Stimulated activated CD8-positive, alpha-beta memory T cell treated with anti-CD3 and anti-CD28 coated beads, Interleukin-7, amount 100 ng/mL, for 24 hours (primary cell): ENCODE results near the gene SPEM2.

Experiments
- DNase-seq: peaks from one replicate; pipeline ENCODE4 v3.0.0-alpha.2; 2020; ENCODE audit warnings: low read depth

Gene SPEM2

DNA sequence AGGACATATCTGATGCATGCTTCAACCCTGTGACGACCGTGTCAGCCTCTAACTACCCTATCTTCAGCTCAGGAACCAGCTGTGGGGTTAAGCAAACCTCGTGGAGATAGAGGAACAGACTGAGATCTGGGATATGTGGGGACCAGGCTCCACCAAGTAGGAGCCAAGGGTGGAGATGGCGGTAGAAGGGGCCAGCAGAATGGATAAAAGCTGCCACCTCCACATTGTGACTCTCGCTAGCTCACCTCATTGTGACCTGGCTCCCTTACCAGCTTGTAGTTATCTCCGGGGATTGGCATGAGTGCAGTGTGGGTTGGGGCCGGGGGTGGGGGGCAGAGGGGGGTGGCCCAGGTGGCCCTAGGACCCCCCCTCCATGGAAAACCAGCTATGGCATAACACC is at the start of gene SPEM2:
Gene SPEM2 (plus strand): TSS at position 301 of the 400 bp plus-strand sequence. CDS start 73 bp downstream, at position 374.
- no peak for DNase-seq

- no peak for DNase-seq
These were observed 46.3 kb upstream of the SPEM2 start for GRCh38 chr17:7379134-7379533.

GRCh38 chr17:7380321-7380720 is 45.1 kb upstream of the SPEM2 start:
- DNase-seq, result no peak

DNA sequence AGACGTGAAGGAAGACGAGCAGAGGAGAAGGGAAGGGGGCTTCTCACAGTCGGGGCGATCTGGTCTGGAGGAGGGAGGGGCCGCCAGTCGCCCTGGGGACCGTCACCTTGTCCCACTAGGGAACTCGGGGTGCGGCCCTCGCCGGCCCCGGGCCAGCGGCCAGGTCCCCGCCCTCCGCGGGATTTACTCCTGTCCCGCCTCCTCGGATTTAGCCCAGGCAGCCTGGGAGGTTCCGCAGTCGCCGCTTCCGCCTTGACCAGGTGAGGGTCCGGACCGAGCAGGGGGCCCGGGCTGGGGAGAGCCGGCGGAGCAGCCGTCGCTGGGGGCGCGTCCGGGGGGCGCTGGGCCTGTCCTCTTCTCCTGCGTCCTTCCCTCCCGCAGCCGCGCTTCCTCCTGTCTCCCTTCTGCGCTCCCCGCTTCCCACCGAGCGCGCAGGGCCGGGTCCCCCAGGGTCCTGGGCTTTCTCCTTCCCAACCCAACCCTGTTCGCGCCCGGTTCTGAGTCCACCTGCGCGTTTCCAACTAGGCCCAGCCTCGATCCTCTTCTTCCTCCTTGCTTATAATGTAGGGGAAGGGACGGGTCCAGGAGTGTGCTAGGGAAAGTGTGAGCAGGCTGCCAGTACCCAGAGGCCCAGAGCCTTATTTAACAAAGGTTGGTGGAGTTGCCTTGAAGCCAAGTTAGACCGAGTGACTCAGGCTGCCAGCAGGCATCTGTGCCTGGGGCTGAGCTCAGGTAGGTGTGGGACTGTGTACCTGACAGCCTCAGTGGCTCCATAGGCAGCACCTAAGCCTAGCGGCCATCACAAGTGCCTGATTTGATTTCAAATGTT is 44.3 kb upstream of the SPEM2 start, which contains the start of gene TNK1:
Gene TNK1 (plus strand): TSS at position 235 of the 829 bp plus-strand sequence. CDS start 1,838 bp downstream, outside the sequence.
- DNase-seq, result no peak

- no peak for DNase-seq
These were observed 42.5 kb upstream of the SPEM2 start for GRCh38 chr17:7382901-7383300.

DNA sequence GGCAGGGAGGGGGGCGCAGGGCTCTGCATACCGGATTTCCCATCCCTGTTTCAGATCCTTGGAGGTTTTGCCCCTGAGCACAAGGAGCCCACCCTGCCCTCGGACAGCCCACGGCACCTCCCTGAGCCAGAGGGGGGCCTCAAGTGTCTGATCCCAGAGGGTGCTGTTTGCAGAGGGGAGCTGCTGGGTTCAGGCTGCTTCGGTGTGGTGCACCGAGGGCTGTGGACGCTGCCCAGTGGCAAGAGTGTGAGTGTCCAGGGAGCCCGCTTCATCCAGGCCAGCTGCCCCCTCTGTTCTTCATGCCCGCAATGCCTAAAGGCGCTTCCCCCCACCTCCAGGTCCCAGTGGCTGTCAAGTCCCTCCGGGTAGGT is 42.1 kb upstream of the SPEM2 start:
- DNase-seq, result no peak

GRCh38 chr17:7383742-7384488 is 41.5 kb upstream of the SPEM2 start:
- peak; percentile 36 for DNase-seq

- no peak for DNase-seq
These were observed 40.8 kb upstream of the SPEM2 start for GRCh38 chr17:7384489-7385081.

DNA sequence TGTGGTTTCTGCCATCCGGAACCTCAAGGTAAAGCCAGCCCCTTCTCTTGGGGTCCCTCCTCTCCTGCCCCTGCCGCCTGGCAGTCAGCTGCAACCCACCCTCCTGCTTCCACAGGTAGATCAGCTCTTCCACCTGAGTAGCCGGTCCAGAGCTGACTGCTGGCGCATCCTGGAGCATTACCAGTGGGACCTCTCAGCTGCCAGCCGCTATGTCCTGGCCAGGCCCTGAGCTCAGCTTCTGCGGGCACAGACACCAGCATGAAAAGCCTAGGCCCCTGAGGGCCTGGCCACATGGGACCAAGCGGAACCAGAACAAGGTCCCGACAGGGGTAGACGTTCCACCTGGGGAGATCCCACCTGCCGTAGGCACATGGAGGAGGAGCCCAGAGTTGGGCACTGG is 36.6 kb upstream of the SPEM2 start:
- DNase-seq, result no peak

DNA sequence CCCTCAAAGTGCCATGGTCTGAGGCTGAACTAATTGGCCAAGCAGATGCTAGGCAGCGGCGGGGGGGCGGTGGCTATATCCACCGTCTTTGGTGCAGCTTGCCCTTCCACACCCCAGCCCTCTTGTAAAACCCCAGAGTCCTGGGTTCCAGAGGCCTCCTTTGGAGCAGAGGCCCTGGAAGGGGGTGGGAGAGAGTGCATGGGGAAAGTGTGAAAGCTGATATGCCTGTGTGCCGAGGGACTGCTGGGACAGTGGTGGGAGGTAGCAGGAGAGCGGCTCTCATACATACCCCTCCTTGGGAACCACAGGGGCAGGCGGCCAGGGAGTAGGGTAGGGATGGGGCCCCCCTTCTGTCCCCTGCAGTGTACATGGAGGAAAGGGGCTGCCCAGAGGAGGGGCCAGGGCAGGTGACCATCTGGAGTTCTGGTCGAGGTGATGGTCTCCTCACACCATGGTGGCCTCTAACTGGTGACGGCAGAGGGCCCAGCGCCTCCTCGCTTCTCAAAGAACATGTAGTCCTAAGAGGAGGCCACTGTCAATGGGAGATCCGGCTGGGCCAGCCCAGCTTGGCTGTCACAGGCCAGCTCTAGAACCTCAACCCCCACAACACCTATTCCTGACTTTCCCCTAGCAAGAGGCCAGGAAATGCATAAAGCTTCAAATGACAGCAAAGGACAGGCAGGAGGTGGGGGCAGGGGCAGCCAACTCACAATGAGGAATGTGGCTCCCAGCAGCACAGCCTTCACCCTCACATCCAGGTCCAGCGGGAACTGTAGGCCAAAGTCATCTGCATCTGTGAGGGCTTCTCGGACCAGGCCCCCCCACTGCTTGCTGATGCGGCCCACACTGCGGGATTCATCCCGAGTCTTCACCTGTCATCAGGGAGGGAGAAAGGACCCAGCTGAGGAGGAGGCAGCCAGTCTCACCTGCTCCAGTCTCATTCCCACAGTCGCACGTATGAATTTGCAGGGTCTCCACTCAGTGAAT is 35.2 kb upstream of the SPEM2 start:
- no peak for DNase-seq

GRCh38 chr17:7391307-7391706 is 34.1 kb upstream of the SPEM2 start:
- no peak for DNase-seq

DNA sequence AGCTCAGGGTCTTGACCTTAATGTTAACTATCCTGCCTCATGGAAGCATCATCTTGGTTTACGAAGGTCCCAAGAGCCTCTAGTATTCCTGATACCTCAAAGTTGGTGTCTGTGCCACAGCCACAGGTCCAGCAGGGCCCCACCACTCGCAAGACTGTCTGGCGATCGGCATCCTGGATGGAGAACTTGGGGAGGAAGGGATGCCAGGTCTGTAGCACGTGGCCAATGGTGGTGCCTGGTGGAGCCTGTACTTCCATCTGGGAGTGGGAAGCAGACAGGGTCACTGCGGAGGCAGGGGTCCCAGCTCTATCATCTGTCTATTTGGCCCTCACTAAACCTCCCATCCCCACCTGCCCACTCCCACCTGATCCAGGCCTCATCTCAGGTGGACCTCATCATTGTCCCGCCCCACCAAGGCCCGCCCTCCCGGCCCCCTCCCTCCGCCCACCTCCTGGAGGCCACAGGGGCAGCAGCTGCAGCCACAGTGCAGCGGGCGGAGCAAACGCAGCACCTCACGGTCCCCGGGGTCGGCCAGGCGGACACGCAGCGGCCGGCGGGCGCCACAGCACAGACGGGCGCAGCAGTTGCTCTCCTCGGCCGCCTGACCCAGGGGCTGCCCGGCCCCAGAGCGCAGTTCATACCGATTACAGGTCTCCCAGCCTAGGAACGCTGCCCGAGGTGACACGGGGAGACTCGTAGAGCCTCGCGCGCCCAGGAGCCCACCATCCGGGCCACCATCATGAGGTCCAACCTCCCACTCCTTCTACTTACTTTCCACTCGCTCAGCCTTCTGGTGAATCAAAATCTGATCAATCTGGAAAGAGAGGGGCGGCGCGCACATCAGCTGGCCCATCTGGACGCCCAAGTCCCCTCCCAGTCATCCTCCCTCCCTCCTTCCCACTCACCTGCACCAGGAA is 32.5 kb upstream of the SPEM2 start:
- DNase-seq, result no peak

DNA sequence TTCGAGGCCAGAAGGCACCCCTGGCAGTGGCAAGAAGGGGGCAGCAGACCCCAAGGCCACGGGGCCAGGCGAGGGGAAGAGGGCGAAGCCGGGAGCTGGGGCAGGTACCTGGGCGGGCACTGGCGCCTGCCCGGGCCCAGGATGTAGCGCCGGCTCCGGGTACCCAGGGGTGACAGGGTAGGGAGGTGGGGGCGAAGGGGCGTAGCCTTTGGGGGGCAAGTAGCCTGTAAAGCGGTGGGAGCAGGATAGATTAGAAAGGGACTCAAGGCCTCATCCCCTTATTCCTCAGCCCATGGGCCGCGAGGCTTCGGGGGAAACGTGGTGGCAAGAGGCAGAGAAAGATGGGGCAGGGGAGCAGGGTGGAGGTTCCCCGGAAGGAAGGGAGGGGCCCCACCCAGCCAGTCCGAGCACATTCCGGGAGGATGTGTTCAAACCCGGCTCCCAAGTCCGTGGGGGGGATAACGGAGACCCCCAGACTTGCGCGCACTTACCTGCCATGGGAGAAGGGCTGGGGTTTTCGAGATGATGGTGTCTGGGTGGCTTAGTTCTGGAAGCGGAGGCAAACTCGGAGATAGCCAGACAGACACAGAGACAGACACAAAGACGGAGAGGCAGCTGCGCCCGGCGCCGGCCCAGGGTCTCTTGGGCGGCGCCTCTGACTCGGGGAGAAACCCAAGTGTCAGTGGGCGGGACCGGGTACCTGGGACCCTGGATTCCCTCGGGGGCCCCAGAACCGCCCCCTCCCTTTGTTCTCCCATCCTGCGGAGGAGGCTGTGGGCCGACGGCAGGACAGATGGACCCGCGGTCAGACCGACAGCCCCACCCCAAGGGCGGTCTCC is 31.6 kb upstream of the SPEM2 start:
- peak; percentile 32 for DNase-seq

GRCh38 chr17:7394452-7395191 is 30.8 kb upstream of the SPEM2 start, which contains the start of gene PLSCR3:
PLSCR3 (minus strand) TSS chr17:7394525; CDS start chr17:7394110, 415 bp downstream.
- peak; percentile 69 for DNase-seq

- no peak for DNase-seq
These were observed 29.3 kb upstream of the SPEM2 start for GRCh38 chr17:7396147-7396546.

GRCh38 chr17:7398612-7399011 is 26.8 kb upstream of the SPEM2 start:
- no peak for DNase-seq

- DNase-seq, result no peak
These were observed 22.2 kb upstream of the SPEM2 start for GRCh38 chr17:7403043-7403726.

DNA sequence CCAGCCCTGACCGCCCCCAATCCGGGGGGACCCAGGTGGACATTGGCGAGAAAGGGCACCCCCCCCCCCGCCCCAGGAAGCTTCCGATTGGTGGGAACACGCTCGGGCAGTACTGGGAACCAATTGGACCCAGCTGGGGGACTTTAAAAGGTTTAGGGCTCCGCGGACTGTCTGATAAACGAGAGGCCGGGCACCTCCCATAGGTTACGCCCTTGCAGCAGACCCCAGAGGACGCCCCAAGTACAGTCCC is 21.8 kb upstream of the SPEM2 start:
- DNase-seq, result no peak
